NCI-H510A (cell line): ENCODE measurements around the gene FBF1.
A peak's percentile ranks its signal among the peaks of the same experiment; 100 is the strongest.
"Not testable (repeated sequence)": the region's sequence is repeated elsewhere in the genome, so short reads cannot be mapped to it uniquely, and the experiment has no call there.

Experiments used
- DNase-seq: peaks from one replicate; lab custom pipeline; 2025; lab: John Stamatoyannopoulos, UW

The FBF1 gene

GRCh38 chr17:75895370-75896155, 45.3 kb downstream of the FBF1 start:
- no peak for DNase-seq

GRCh38 chr17:75894049-75894733, 46.7 kb downstream of the FBF1 start:
- no peak for DNase-seq

- DNase-seq = no peak
These were observed 47.4 kb downstream of the FBF1 start for GRCh38 chr17:75893305-75894048.

GRCh38 chr17:75892556-75893224, 48.2 kb downstream of the FBF1 start:
- no peak for DNase-seq

- no peak for DNase-seq
These were observed 49.0 kb downstream of the FBF1 start for GRCh38 chr17:75891605-75892555.

- no peak for DNase-seq
These were observed 49.7 kb downstream of the FBF1 start for GRCh38 chr17:75891022-75891604.

GRCh38 chr17:75889454-75889853, 51.4 kb downstream of the FBF1 start:
- no peak for DNase-seq

GRCh38 chr17:75888484-75888883, 52.4 kb downstream of the FBF1 start:
- DNase-seq = no peak

- DNase-seq = not testable (repeated sequence)
These were observed 55.0 kb downstream of the FBF1 start for GRCh38 chr17:75885860-75886259.

GRCh38 chr17:75885431-75885830, 55.4 kb downstream of the FBF1 start:
- no peak for DNase-seq

GRCh38 chr17:75881678-75882454, 59.0 kb downstream of the FBF1 start:
- DNase-seq = no peak

GRCh38 chr17:75880266-75880665, 60.6 kb downstream of the FBF1 start:
- no peak for DNase-seq

- peak; percentile 52 for DNase-seq
These were observed 62.5 kb downstream of the FBF1 start, which contains the start of gene TRIM47 for GRCh38 chr17:75878174-75878998. TSS of gene TRIM47 (minus strand) at chr17:75878581. CDS start at chr17:75878548, 33 bp downstream.

GRCh38 chr17:75877752-75878173, 63.1 kb downstream of the FBF1 start:
- DNase-seq = peak; percentile 44

GRCh38 chr17:75876938-75877751, 63.7 kb downstream of the FBF1 start:
- no peak for DNase-seq

- peak; percentile 87 for DNase-seq
These were observed 64.5 kb downstream of the FBF1 start for GRCh38 chr17:75876190-75876937.

- no peak for DNase-seq
These were observed 65.0 kb downstream of the FBF1 start for GRCh38 chr17:75875940-75876189.
